OCI-LY1 (cell line): Measurements from ENCODE around the gene KCNT1.
"Not testable (repeated sequence)": the region's sequence is repeated elsewhere in the genome, so short reads cannot be mapped to it uniquely, and the experiment has no call there.

Experiments used
- H2AFZ ChIP-seq: fragments of 200-600 bp; sonication (generic), shearing (Covaris generic); 2 replicates; pipeline ENCODE4 v1.6.0; 2014; ENCODE audit warnings: antibody characterized with exemption, mild to moderate bottlenecking, low read length
- H3F3A ChIP-seq: fragments of 200-600 bp; sonication (generic), shearing (Covaris generic); 2 replicates; pipeline ENCODE4 v1.6.0; 2014; ENCODE audit warnings: mild to moderate bottlenecking, antibody characterized with exemption, low read length, moderate library complexity; ENCODE audit not compliant: insufficient read depth
- H3K27ac ChIP-seq: fragments of 200-600 bp; sonication (generic); 2 replicates; pipeline ENCODE4 v1.5.1; 2014; ENCODE audit warnings: low read length, mixed run types, mild to moderate bottlenecking, low read depth; ENCODE audit not compliant: poor library complexity, severe bottlenecking
- H3K27me3 ChIP-seq: fragments of 200-600 bp; sonication (generic); 2 replicates; pipeline ENCODE4 v1.6.0; 2014; ENCODE audit warnings: antibody characterized with exemption, mild to moderate bottlenecking, low read length, moderate library complexity; ENCODE audit not compliant: insufficient read depth
- H3K36me3 ChIP-seq: fragments of 200-600 bp; sonication (generic); 2 replicates; pipeline ENCODE4 v1.6.1; 2014; ENCODE audit warnings: mild to moderate bottlenecking, antibody characterized with exemption, low read length, moderate library complexity, mixed read lengths; ENCODE audit not compliant: insufficient read depth
- H3K4me1 ChIP-seq: fragments of 200-600 bp; sonication (generic); 2 replicates; pipeline ENCODE4 v1.5.1; 2014; ENCODE audit warnings: mild to moderate bottlenecking, low read length, moderate library complexity; ENCODE audit not compliant: insufficient read depth, severe bottlenecking
- H3K4me2 ChIP-seq: fragments of 200-600 bp; sonication (generic), shearing (Covaris generic); 2 replicates; pipeline ENCODE4 v1.6.1; 2014; ENCODE audit warnings: low read length
- H3K4me3 ChIP-seq: fragments of 200-600 bp; sonication (generic); 2 replicates; pipeline ENCODE4 v1.5.1; 2014; ENCODE audit warnings: low read length, low read depth, mild to moderate bottlenecking, mixed read lengths; ENCODE audit not compliant: poor library complexity, severe bottlenecking
- H3K79me2 ChIP-seq: fragments of 200-600 bp; shearing (Covaris generic); 2 replicates; pipeline ENCODE4 v1.6.1; 2016; ENCODE audit warnings: mixed run types, low read length, mixed read lengths; ENCODE audit not compliant: insufficient read depth
- H3K9ac ChIP-seq: fragments of 200-600 bp; sonication (generic), shearing (Covaris generic); 2 replicates; pipeline ENCODE4 v1.6.1; 2014; ENCODE audit warnings: mild to moderate bottlenecking, low read length, mixed read lengths
- H3K9me2 ChIP-seq: fragments of 200-600 bp; sonication (generic), shearing (Covaris generic); 2 replicates; pipeline ENCODE4 v1.6.1; 2014; ENCODE audit warnings: low read depth, mild to moderate bottlenecking, low read length, mixed read lengths
- H3K9me3 ChIP-seq: fragments of 200-600 bp; shearing (Covaris generic); 2 replicates; pipeline ENCODE4 v1.6.1; 2014; ENCODE audit warnings: low read length, mixed read lengths
- H4K20me1 ChIP-seq: fragments of 200-600 bp; sonication (generic), shearing (Covaris generic); 2 replicates; pipeline ENCODE4 v1.6.0; 2016; ENCODE audit warnings: mild to moderate bottlenecking, low read length; ENCODE audit not compliant: insufficient read depth
- EZH2 ChIP-seq: fragments of 200-600 bp; sonication (generic), shearing (Covaris generic); IDR thresholded peaks from 2 replicates; pipeline ENCODE4 v1.8.0; 2017; ENCODE audit warnings: borderline replicate concordance, mixed run types, mild to moderate bottlenecking, antibody characterized with exemption, low read length, moderate library complexity, mixed read lengths
- TF ChIP-seq, protein P1 (sequence below): fragments of 200-600 bp; sonication (generic), shearing (Covaris generic); IDR thresholded peaks from 2 replicates; pipeline ENCODE4 v1.5.1; 2017; ENCODE audit warnings: mild to moderate bottlenecking, antibody characterized with exemption, low read length, moderate library complexity, mixed read lengths

KCNT1 gene

DNA sequence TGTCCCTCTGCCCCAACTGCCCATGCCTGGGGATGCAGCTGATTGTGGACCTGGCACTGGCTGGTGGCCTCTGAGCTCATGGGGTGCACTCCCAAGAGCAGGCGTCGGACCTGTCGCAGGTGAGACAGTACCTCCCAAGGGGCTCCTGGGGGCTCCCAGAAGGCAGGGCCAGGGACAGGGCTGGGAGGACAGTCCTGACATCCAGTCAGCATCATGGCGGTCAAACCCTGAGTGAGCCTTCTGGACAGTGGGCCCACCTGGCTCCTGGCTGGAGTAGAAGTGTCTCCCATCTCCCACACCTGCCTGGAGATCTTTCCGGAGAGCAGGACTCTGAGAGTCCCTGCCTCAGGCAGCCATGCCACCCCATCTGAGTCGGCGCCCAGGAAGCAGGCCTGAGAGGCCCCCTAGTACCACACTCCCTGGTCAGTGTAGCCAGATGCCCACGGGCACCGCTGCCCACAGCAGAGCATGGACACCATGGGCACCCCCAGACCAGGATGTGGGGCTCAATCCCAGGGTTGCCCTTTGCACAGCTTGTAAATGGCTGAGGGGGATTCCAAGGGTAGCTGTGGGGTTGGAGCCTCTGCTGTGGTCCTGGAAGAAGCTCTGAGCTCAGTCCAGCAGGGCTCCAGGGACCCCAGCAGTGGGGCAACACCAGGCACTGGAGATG, 32.2 kb upstream of the KCNT1 start:
- Histone ChIP-seq H3K27ac (no peak overlapping the region), H3K79me2 (no peaks in the 10 kb centered on the region), H3K4me2 (no peak overlapping the region), H3K4me3 (no peak overlapping the region), H3K9me2 (no peaks in the 10 kb centered on the region), H3K27me3 (no peaks in the 10 kb centered on the region; the same call in 1 of the 2 replicates), H2AFZ (no peak overlapping the region), H3K36me3 (no peaks in the 10 kb centered on the region), H3F3A (no peaks in the 10 kb centered on the region), H3K4me1 (no peaks in the 10 kb centered on the region), H3K9me3 (no peaks in the 10 kb centered on the region), H4K20me1 (no peaks in the 10 kb centered on the region), H3K9ac (no peak overlapping the region)
- TF ChIP-seq, protein P1, sequence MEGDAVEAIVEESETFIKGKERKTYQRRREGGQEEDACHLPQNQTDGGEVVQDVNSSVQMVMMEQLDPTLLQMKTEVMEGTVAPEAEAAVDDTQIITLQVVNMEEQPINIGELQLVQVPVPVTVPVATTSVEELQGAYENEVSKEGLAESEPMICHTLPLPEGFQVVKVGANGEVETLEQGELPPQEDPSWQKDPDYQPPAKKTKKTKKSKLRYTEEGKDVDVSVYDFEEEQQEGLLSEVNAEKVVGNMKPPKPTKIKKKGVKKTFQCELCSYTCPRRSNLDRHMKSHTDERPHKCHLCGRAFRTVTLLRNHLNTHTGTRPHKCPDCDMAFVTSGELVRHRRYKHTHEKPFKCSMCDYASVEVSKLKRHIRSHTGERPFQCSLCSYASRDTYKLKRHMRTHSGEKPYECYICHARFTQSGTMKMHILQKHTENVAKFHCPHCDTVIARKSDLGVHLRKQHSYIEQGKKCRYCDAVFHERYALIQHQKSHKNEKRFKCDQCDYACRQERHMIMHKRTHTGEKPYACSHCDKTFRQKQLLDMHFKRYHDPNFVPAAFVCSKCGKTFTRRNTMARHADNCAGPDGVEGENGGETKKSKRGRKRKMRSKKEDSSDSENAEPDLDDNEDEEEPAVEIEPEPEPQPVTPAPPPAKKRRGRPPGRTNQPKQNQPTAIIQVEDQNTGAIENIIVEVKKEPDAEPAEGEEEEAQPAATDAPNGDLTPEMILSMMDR, result no peak
- TF ChIP-seq EZH2, result no peak

DNA sequence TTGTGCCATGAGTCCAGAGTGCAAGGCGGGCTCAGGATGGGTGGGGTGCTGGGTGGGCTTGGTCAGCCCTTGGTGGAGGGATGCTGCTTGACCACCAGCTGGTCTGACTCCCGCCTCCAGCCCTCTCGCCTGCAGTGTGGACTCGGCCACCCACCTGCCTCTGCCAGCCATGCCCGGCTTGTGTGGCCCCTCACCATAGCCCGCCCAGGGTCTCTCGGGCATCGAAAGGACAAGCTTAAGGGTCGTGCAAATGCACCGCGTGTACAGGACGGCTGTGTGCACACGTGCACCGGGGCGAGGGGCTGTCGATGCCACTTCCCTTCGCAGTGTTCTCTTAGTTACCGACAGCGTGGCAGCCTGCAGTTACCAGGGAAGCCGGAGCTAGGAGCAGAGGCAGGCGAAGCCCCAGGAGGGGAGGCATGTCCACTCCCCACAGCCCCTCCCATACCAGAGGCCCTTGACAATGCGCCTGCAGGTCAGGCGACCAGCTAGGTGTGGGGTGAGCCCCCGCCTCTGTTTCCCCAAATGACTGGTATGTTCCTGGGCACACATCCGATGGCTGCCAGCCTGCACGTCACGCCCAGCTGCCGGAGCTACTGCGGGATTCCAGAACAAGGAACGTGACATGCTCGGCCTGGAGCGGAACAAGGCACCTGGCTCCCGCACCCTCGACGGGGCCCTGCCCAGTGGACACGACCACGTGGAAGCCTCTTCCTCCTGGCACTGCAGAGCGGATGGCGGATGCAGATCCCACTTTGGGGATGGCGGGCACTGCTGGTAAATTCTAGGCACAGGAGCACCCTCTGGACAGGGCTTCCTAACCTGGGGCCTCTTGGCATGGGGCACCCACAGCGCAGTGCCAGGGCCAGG, 31.0 kb upstream of the KCNT1 start:
- Histone ChIP-seq H3F3A (no peaks in the 10 kb centered on the region), H3K36me3 (no peaks in the 10 kb centered on the region), H3K9me3 (no peaks in the 10 kb centered on the region), H3K79me2 (no peaks in the 10 kb centered on the region), H3K4me1 (no peaks in the 10 kb centered on the region), H3K4me3 (no peak overlapping the region), H3K4me2 (no peak overlapping the region), H3K27ac (no peak overlapping the region), H3K9ac (no peak overlapping the region), H4K20me1 (no peaks in the 10 kb centered on the region), H3K27me3 (no peaks in the 10 kb centered on the region; the same call in 1 of the 2 replicates), H2AFZ (no peak overlapping the region), H3K9me2 (no peaks in the 10 kb centered on the region)
- TF ChIP-seq, protein P1, result no peak
- TF ChIP-seq EZH2, result no peak

DNA sequence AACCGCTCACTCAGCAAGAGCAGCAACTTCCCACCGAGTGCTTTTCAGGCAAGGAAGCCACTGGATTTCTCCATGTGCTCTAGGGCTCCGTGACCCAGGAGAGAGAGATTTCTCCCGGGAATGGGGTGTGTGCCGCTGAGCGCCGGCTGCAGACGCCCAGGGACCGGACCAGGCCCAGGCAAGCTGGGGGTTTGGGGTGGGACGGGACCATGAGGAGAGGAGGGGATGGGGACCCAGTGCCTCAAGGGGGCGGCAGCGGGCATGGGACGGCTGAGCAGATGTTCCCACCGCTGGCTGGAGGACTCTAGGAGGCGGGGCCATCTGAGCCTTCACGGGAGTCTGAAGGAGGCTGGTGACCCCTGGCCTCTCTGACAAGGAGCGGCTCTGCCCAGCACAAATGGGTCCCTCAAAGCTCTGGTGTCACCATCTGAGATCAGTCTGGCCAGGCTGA, 30.4 kb upstream of the KCNT1 start:
- no peaks in the 10 kb centered on the region for H3K9me2 ChIP-seq
- H3K4me1 ChIP-seq, result no peaks in the 10 kb centered on the region
- no peaks in the 10 kb centered on the region for H3K36me3 ChIP-seq
- H3K4me2 ChIP-seq, result no peak overlapping the region
- H4K20me1 ChIP-seq, result no peaks in the 10 kb centered on the region
- H2AFZ ChIP-seq, result no peak overlapping the region
- no peaks in the 10 kb centered on the region for H3K9me3 ChIP-seq
- H3K79me2 ChIP-seq, result no peaks in the 10 kb centered on the region
- no peak overlapping the region for H3K27ac ChIP-seq
- TF ChIP-seq, protein P1, result 0 out of 2 replicates have a peak, but pooled peaks have one; percentile 6
- no peak for TF ChIP-seq EZH2
- no peak overlapping the region for H3K9ac ChIP-seq
- H3K4me3 ChIP-seq, result no peak overlapping the region
- no peaks in the 10 kb centered on the region for H3F3A ChIP-seq
- H3K27me3 ChIP-seq, result no peaks in the 10 kb centered on the region; the same call in 1 of the 2 replicates

DNA sequence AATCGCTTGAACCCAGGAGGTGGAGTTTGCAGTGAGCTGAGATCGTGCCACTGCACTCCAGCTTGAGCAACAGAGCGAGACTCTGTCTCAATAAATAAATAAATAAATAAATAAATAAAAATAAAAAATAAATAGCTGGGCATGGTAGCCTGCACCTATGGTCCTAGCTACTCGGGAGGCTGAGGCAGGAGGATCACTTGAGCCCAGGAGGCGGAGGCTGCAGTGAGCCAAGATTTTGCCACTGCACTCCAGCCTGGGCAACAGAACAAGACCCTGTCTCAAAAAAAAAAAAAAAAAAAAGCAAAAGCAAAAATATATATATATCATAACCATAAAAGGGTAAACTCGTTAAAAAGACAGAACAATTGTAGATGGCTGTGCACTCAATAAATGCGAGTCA, 29.2 kb upstream of the KCNT1 start:
- not testable (repeated sequence) for H3K27ac ChIP-seq, H2AFZ ChIP-seq, H3K27me3 ChIP-seq, H3K4me1 ChIP-seq, H3K4me3 ChIP-seq, H3K36me3 ChIP-seq, H3K4me2 ChIP-seq, H3F3A ChIP-seq, H3K9me3 ChIP-seq, H3K9ac ChIP-seq, H3K9me2 ChIP-seq, H3K79me2 ChIP-seq, H4K20me1 ChIP-seq
